Kidney glomerular epithelial cell (primary cell): ENCODE results near the gene MTHFSD.

Experiments used
- DNase-seq: peaks from one replicate; lab custom pipeline; 2025; lab: John Stamatoyannopoulos, UW

The MTHFSD gene

DNA sequence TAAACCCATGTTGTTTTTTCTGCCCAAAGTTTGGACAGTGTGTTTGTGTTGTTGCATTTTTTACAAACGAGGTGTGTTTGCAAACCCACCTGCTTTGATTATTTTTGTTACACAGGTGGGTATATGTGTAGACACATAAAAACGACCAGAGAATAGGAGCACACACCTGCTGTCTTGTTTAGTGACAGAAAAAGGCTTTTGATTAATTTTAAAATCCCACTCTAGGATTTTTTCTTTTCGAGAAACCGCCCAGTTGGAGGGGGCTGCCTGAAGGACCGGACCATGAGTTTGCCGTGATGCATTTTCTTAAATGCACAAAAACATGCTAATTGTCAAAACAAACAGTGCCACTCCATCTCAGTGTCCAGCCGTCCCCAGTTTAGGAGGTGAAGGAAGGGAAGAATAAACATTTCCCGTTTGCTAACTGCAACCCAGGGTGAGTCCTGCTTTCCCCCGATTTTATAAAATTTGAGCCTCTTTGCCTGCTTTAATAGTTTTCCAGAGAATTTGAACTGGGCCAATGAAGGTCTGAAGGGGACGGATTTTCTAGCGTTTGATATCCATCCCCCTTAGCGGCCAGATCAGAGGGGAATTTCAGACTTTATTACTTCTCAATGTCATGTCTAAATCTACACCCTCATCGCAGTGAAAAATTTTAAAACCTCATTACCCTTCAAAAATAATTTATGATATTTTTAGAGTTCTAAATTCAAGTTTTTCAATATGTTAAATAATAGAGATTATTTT, 14.8 kb upstream of the MTHFSD start:
- DNase-seq = peak; percentile 27

DNA sequence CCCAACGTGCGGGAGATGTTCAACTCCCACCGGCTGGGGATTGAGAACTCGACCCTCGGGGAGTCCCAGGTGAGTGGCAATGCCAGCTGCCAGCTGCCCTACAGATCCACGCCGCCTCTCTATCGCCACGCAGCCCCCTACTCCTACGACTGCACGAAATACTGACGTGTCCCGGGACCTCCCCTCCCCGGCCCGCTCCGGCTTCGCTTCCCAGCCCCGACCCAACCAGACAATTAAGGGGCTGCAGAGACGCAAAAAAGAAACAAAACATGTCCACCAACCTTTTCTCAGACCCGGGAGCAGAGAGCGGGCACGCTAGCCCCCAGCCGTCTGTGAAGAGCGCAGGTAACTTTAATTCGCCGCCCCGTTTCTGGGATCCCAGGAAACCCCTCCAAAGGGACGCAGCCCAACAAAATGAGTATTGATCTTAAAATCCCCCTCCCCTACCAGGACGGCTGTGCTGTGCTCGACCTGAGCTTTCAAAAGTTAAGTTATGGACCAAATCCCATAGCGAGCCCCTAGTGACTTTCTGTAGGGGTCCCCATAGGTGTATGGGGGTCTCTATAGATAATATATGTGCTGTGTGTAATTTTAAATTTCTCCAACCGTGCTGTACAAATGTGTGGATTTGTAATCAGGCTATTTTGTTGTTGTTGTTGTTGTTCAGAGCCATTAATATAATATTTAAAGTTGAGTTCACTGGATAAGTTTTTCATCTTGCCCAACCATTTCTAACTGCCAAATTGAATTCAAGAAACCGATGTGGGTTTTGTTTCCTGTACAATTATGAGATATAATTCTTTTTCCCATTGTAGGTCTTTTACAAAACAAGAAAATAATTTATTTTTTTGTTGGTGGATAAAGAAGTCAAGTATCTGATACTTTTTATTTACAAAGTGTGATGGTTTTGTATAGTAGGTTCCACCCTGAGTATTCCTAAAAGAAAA, 13.9 kb upstream of the MTHFSD start:
- DNase-seq = peak; percentile 20

DNA sequence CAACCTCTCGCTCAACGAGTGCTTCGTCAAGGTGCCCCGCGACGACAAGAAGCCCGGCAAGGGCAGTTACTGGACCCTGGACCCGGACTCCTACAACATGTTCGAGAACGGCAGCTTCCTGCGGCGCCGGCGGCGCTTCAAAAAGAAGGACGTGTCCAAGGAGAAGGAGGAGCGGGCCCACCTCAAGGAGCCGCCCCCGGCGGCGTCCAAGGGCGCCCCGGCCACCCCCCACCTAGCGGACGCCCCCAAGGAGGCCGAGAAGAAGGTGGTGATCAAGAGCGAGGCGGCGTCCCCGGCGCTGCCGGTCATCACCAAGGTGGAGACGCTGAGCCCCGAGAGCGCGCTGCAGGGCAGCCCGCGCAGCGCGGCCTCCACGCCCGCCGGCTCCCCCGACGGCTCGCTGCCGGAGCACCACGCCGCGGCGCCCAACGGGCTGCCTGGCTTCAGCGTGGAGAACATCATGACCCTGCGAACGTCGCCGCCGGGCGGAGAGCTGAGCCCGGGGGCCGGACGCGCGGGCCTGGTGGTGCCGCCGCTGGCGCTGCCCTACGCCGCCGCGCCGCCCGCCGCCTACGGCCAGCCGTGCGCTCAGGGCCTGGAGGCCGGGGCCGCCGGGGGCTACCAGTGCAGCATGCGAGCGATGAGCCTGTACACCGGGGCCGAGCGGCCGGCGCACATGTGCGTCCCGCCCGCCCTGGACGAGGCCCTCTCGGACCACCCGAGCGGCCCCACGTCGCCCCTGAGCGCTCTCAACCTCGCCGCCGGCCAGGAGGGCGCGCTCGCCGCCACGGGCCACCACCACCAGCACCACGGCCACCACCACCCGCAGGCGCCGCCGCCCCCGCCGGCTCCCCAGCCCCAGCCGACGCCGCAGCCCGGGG, 12.9 kb upstream of the MTHFSD start:
- DNase-seq = peak; percentile 62

DNA sequence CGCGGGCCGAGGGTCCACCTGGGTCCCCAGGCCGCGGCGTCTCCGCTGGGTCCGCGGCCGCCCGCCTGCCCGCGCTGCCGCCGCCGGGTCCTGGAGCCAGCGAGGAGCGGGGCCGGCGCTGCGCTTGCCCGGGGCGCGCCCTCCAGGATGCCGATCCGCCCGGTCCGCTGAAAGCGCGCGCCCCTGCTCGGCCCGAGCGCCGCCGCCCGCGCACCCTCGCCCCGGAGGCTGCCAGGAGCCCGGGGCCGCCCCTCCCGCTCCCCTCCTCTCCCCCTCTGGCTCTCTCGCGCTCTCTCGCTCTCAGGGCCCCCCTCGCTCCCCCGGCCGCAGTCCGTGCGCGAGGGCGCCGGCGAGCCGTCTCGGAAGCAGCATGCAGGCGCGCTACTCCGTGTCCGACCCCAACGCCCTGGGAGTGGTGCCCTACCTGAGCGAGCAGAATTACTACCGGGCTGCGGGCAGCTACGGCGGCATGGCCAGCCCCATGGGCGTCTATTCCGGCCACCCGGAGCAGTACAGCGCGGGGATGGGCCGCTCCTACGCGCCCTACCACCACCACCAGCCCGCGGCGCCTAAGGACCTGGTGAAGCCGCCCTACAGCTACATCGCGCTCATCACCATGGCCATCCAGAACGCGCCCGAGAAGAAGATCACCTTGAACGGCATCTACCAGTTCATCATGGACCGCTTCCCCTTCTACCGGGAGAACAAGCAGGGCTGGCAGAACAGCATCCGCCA, 12.1 kb upstream of the MTHFSD start:
- peak; percentile 62 for DNase-seq

DNA sequence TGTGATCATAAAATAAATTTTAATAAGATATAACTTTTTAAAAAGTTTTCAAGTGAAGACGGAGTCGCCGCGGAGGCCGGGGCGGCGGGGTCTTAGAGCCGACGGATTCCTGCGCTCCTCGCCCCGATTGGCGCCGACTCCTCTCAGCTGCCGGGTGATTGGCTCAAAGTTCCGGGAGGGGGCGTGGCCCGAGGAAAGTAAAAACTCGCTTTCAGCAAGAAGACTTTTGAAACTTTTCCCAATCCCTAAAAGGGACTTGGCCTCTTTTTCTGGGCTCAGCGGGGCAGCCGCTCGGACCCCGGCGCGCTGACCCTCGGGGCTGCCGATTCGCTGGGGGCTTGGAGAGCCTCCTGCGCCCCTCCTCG, 11.5 kb upstream of the MTHFSD start, which contains the start of gene FOXC2:
Gene FOXC2 (plus strand): TSS at position 229 of the 365 bp plus-strand sequence. CDS start 507 bp downstream, outside the sequence.
- DNase-seq = peak; percentile 94

DNA sequence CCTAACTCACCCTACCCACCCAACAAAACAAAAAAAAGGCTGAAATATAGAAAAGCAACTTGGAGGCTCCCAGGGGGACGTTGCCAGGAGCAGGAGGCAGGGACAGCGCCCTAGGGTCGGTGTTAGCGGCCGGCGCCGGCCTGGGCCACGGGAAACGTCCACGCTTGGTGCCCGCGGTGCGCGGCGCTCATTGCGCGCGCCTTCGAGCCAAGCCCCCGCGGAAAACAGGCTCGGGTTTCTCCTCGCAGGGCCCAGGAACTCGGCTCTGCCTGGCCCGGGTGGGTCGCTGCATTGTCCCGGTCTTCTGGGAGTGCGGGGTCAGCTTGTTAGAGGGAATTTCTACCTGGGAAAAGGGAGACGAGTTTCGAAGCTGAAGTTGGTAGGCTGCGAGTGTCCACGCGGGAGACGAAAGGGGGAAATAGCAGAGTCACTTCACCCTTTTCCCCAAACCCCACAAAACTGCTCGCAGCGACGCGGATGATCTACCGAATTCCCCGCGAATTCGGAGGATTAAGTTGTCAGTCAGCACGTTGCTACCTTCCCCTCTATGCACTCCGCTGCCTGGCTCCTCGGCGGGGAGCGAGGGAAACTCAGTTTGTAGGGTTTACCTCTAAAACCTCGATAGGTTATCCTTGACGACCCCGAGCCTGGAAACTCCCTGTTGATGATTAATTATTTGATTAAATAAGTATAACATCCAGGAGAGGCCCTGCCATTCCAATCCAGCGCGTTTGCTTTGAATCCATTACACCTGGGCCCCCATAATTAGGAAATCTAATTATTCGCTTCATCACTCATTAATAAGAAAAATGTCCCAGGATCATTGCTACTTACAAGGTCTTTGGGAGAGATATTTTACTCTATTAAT, 10.8 kb upstream of the MTHFSD start:
- DNase-seq = peak; percentile 79

DNA sequence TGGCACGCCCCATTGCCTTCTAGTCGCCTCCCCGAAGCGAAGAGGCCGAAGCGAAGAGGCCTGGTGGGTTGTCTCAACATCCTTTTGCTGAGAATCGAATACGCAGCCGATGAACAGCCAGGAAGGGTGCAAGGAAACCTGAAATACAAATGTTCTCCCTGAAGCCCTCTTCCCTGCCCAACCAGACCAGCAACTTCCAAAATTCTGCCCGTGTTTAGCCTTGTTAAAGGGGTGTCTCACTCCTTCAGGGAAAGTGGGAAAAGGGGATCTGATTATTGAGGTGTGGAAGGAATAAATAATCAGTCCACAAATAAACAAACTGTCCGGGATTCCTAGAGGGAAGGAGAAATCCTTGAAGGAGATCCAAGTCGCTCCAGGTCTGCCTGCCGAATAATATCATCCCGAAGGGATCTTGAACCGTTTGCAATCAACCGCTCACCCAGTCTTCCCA, 10.2 kb upstream of the MTHFSD start:
- no peak for DNase-seq

DNA sequence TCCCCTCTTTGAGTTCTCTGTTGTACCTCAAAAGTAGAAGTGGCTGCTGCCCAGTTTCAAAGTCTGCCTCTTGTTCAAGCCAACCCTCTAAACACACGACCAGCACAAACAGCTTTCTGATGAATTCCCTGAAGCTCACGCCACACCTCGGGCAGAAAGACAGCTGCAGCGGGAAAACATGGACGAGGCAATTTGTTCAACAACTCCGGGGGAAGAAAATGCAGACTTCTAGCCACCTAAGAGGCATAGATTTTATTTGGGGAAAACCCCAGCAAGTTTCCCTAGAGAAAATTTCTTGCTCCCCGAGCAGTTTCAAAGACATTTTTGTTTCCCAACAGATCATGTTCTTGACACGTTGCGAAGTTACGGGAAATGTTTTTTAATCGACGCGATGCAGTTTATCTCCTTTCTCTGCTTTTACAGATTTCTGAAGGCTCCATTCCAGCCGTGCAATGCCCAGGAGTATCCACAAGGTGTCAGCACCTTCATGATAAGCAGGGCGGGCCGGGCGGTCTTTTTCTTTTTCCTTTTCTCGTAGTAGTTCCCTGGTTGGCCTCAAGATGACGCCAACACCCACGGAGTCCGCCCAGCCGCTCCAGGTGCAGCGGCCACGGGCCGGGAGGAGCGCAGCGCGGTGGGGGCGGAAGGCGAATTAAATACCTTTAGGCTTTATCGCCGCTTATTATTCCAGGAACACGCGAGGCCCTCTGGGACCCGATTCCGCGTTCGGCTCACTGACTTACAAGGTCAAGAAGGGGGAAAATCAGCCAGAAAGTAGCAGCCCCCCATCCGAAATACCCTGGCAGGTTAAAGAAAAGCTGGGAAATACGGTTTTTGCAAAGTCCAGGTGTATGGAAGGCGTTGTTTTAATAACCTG, 8.7 kb upstream of the MTHFSD start:
- DNase-seq = peak; percentile 89

DNA sequence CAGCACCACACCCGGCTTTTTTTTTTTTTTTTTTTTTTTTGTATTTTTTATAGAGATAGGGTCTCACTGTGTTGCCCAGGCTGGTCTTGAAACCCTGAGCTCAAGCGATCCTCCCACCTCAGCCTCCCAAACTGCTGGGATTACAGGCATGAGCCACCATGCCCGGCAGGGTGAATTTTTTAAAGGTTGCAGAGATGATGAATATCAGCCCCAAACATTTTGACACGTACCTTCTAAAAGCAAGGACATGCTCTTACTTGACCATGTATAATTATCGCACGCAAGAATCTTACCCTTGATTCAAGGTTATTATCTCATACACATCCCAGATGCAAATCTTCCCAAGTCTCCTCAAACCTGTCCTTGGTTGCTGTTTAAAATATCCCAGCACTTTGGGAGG, 7.3 kb upstream of the MTHFSD start:
- DNase-seq = no peak

DNA sequence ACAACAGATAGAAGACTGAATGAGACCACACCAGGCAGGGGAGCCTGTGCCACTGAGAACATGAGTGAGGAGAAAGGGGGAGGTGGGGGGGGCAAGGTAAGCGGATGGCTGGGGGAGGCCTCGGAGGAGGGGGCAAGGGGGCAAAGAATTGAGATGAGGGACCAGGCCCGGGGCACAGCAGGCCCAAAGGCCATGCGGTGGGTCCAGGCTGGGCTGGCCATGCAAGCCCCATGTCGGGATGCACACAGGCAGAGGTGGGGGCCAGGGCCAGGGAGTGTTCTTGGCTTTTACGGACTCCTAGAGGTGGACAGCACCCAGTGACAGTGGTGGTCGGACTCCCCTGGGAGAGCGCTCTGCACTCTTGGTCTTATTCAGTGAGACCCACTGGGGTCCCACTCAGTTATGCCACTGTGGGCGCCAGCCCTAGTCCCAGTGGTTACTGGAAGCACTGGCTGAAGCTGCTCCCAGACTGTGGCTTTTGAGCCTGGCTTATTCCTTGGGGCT, 4.8 kb upstream of the MTHFSD start:
- DNase-seq = no peak

DNA sequence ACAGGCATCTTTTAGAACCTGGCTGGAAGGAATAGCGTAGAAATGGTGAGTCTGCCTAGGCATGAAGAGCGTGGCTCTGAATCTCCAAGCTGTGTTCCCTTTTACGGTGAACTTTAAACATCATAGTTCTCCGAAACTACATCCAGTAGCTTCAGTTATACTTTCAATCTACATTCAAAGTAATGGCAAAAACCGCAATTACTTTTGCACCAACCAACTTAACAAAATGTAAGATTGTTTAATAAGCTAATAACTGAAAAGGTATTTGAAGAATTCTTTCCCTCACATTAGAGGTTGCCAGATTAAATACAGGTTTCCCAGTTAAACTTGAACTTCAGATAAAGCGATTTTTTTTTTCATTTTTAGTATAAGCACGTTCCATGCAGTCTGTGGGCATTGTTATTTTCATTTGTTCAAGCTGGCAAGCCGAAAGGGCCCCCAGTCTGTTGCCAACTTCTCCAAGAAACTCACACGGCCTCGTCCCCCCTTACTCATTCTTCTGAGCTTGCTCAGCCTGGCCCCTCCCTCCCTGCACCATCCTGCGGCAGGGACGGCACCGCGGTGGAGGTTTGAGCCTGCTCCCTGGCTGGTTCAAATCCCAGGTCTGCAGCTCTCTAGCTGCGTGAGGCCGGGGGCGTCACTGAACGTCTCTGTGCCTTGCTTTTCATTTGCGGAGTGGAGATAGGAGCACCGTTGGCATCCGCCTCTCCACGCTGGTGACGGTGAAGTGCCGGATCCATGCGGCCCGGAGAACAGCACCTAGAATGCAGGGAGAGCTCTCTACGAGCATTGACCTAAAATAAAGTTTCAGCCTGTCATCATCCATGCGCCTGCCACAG, 3.5 kb upstream of the MTHFSD start:
- no peak for DNase-seq

DNA sequence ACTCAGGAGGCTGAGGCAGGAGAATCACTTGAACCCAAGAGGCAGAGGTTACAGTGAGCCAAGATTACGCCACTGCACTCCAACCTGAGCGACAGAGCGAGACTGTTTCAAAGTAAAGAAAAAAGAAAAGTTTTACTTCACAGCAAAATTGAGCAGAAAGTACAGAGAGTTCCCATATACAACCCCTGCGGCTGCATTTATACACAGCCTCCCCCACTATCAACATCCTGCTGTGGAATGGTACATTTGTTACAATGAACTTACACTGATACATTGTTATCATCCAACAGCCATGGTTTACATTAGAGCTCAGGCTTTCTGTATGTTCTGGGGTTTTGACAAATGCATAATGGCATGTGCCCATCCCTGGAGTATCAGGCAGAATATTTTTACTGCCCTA, 2.6 kb upstream of the MTHFSD start:
- DNase-seq = no peak

DNA sequence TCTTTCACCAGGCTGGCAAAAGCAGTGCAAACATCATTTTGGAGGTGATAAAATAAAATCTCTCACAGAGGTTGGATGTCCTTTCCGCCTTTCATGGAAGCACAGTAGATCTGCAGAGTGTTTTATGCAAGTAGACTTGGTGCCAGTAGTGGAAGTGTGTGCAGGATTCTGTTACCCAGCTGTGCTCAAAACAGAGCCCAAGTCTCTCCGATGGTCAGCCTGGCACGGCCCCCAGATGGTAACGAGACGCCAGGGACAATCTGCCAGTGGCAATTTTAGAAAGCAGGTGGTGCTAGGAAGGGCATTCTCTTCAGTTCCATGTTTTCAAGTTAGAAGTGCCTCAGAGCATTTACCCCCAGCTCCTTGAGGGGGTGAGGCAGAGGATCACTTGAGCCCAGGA, 1.5 kb upstream of the MTHFSD start:
- DNase-seq = no peak

DNA sequence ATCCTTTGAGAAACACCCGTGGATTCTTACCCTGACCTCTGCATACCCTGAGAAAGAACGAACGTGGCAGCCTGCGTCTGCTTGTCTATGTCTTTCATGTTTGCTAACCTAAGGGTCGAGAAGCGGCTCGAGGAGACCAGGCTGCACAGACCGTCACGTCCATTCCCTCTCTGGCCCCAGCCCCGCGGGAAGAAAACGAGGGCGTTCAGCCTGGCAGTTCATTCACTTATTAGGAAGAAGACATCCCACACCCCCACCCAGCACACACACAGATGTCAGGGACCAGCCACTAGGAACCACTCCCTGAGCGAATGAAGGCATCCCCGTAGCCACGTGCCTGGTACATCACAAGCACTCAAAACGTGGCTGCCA, 655 bp upstream of the MTHFSD start:
- DNase-seq = no peak

DNA sequence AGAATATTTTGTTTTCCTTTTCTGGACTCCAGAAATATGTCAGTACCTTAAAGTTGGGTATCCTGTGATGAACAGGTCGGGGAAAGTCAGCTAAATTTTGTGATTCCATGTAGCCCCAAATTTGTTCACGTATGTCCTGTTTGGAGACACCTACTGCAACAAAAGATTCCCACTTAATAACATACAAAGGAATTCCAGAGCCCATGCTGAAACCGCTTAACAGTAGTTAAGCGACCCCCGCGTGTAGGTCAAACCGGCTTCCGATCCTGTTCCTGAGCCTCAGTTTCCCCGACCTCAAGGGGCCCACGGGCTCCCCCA, 477 bp downstream of the MTHFSD start:
- DNase-seq = no peak

DNA sequence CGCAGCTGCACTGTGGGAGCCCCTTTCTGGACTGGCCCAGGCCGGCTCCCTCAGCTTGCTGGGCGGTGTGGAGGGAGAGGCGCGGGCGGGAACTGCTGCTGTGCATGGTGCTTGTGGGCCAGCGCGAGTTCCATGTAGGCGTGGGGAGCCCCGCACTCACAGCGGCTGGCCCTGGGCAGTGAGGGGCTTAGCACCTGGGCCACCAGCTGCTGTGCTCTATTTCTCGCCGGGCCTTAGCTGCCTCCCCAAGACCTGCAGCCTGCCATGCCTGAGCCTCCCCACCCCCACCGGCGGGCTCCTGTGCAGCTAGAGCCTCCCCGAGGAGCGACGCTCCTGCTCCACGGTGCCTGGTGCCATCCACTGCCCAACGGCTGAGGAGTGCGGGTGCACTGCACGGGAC, 1.7 kb downstream of the MTHFSD start:
- no peak for DNase-seq

DNA sequence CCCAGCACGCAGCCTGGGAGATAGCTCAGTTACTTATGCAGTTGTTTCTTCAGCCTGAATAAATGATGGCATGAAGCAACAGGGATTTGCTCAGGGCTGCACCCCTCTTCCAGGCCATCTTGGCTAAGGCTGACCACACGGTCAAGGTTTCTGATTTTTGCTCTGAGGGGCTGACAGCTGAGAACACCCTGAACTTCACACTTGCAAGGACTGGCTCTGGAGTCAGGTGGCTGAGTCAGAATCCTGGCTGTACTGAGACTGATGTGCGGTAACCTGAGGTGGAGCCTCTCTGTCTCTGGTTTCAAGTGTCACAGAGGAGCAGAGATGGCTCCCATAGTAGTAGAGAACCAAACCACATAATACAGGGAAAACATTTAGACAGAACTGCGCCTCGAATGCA, 4.8 kb downstream of the MTHFSD start:
- DNase-seq = no peak

DNA sequence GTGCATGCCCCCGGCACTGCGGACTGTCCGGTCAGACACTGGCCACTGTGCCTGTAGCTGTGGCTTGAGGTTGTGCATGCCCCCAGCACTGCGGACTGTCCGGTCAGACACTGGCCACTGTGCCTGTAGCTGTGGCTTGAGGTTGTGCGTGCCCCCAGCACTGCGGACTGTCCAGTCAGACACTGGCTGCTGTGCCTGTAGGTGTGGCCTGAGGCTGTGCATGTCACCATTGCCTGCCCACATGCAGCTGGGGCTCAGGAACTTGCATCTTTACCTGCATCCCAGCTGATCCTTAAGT, 5.2 kb downstream of the MTHFSD start:
- DNase-seq = no peak
